ENCODE results near the gene ZNF397.

ZNF397 gene

GRCh38 chr18:35306588-35307250, 65.9 kb downstream of the ZNF397 start:
- DNase-seq, result no peak

Data from RPMI8226 (cell line).